Endothelial cell (in vitro differentiated cells): ENCODE data around the gene EIF4G1. TPM values are rescaled to one million over a fixed set of nuclear protein-coding genes. Genes with fewer than 3 reads are reported as not detected.
A peak's percentile ranks its signal among the peaks of the same experiment; 100 is the strongest.
"Not testable (repeated sequence)": the region's sequence is repeated elsewhere in the genome, so short reads cannot be mapped to it uniquely, and the experiment has no call there.

Experiments used
- DNase-seq: peaks from one replicate; pipeline ENCODE4 v3.0.0; 2021; ENCODE audit warnings: low spot score
- H3K27ac Mint-ChIP-seq: one replicate; pipeline ENCODE4 v1.8.0; 2021; ENCODE audit warnings: mixed read lengths, inconsistent platforms; ENCODE audit not compliant: unreplicated experiment
- H3K27me3 Mint-ChIP-seq: one replicate; pipeline ENCODE4 v1.8.0; 2021; ENCODE audit warnings: mild to moderate bottlenecking, moderate library complexity, mixed read lengths, inconsistent platforms; ENCODE audit not compliant: unreplicated experiment
- H3K36me3 Mint-ChIP-seq: one replicate; pipeline ENCODE4 v1.8.0; 2021; ENCODE audit warnings: mild to moderate bottlenecking, low read depth, mixed read lengths, inconsistent platforms; ENCODE audit not compliant: unreplicated experiment
- H3K4me1 Mint-ChIP-seq: one replicate; pipeline ENCODE4 v1.8.0; 2021; ENCODE audit warnings: mild to moderate bottlenecking, mixed read lengths, inconsistent platforms; ENCODE audit not compliant: unreplicated experiment
- H3K4me3 Mint-ChIP-seq: one replicate; pipeline ENCODE4 v1.8.0; 2021; ENCODE audit warnings: mild to moderate bottlenecking, mixed read lengths, inconsistent platforms; ENCODE audit not compliant: unreplicated experiment
- H3K9me3 Mint-ChIP-seq: one replicate; pipeline ENCODE4 v1.8.0; 2021; ENCODE audit warnings: mixed read lengths, inconsistent platforms; ENCODE audit not compliant: unreplicated experiment
- long read RNA-seq: library from polyadenylated mRNA; unstranded; transcript quantifications from one replicate; pipeline ENCODE4 v2.0.0, GENCODE V29; 2020; ENCODE audit not compliant: unreplicated experiment
- total RNA-seq: library from RNA; stranded (reverse); fragmentation: NEBNext Ultra II Directional; extraction: Animal tissue kit (Norgen Biotek cat#: 25700); gene quantifications from one replicate; pipeline ENCODE4 v1.2.1, GENCODE V29; 2021; ENCODE audit not compliant: unreplicated experiment
- TF ChIP-seq, protein P1 (sequence below): fragments of 200-600 bp; sonication (generic); IDR thresholded peaks from one replicate; pipeline ENCODE4 v1.5.0; 2021; ENCODE audit warnings: antibody characterized with exemption; ENCODE audit not compliant: unreplicated experiment

Gene EIF4G1, protein sequence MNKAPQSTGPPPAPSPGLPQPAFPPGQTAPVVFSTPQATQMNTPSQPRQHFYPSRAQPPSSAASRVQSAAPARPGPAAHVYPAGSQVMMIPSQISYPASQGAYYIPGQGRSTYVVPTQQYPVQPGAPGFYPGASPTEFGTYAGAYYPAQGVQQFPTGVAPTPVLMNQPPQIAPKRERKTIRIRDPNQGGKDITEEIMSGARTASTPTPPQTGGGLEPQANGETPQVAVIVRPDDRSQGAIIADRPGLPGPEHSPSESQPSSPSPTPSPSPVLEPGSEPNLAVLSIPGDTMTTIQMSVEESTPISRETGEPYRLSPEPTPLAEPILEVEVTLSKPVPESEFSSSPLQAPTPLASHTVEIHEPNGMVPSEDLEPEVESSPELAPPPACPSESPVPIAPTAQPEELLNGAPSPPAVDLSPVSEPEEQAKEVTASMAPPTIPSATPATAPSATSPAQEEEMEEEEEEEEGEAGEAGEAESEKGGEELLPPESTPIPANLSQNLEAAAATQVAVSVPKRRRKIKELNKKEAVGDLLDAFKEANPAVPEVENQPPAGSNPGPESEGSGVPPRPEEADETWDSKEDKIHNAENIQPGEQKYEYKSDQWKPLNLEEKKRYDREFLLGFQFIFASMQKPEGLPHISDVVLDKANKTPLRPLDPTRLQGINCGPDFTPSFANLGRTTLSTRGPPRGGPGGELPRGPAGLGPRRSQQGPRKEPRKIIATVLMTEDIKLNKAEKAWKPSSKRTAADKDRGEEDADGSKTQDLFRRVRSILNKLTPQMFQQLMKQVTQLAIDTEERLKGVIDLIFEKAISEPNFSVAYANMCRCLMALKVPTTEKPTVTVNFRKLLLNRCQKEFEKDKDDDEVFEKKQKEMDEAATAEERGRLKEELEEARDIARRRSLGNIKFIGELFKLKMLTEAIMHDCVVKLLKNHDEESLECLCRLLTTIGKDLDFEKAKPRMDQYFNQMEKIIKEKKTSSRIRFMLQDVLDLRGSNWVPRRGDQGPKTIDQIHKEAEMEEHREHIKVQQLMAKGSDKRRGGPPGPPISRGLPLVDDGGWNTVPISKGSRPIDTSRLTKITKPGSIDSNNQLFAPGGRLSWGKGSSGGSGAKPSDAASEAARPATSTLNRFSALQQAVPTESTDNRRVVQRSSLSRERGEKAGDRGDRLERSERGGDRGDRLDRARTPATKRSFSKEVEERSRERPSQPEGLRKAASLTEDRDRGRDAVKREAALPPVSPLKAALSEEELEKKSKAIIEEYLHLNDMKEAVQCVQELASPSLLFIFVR (N-terminal part only)
- total RNA-seq = 390 TPM
- long read RNA-seq, full-length matches to known transcripts = 2 of 42 reads
- long read RNA-seq, partial matches to known transcripts = 30 of 42 reads
- long read RNA-seq, other reads (novel, unspliced or antisense) = 10 of 42 reads

DNA sequence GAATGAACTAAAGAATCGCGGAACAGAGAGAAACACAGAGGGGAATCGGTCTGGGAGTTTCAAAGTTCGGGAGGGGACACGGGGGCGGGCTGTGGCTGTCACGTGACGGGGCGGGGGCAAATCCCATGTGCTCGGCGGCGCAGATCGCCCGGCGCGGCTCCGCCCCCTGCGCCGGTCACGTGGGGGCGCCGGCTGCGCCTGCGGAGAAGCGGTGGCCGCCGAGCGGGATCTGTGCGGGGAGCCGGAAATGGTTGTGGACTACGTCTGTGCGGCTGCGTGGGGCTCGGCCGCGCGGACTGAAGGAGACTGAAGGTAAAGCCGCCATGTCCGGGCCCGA is at the start of gene EIF4G1:
EIF4G1 (plus strand) TSS at position 244 of the 337 bp plus-strand sequence. CDS start 1,191 bp downstream, outside the sequence.
- H3K4me1 Mint-ChIP-seq = peaks cover 28% of the 10 kb centered on the region
- TF ChIP-seq, protein P1, sequence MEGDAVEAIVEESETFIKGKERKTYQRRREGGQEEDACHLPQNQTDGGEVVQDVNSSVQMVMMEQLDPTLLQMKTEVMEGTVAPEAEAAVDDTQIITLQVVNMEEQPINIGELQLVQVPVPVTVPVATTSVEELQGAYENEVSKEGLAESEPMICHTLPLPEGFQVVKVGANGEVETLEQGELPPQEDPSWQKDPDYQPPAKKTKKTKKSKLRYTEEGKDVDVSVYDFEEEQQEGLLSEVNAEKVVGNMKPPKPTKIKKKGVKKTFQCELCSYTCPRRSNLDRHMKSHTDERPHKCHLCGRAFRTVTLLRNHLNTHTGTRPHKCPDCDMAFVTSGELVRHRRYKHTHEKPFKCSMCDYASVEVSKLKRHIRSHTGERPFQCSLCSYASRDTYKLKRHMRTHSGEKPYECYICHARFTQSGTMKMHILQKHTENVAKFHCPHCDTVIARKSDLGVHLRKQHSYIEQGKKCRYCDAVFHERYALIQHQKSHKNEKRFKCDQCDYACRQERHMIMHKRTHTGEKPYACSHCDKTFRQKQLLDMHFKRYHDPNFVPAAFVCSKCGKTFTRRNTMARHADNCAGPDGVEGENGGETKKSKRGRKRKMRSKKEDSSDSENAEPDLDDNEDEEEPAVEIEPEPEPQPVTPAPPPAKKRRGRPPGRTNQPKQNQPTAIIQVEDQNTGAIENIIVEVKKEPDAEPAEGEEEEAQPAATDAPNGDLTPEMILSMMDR = no peak
- peaks cover 27% of the 10 kb centered on the region for H3K36me3 Mint-ChIP-seq
- no peaks in the 10 kb centered on the region for H3K9me3 Mint-ChIP-seq
- DNase-seq = peak; percentile 94
- peak within 1 kb of the TSS; percentile 90 for H3K27ac Mint-ChIP-seq
- H3K4me3 Mint-ChIP-seq = peak within 1 kb of the TSS; percentile 95
- peaks cover 10% of the 10 kb centered on the region for H3K27me3 Mint-ChIP-seq

DNA sequence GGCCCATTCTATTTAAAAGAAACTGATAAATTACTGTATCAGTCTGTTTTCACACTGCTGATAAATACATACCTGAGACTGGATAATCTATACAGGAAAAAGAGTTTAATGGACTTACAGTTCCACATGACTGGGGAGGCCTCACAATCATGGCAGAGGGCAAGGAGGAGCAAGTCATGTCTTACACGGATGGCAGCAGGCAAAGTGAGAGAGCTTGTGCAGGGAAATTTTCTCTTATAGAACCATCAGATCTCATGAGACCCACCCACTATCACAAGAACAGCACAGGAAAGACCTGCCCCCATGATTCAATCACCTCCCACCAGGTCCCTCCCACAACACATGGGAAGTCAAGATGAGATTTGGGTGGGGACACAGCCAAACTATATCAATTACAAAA is 47.2 kb upstream of the EIF4G1 start:
- not testable (repeated sequence) for H3K9me3 Mint-ChIP-seq, H3K27ac Mint-ChIP-seq, H3K4me1 Mint-ChIP-seq, H3K36me3 Mint-ChIP-seq, DNase-seq, H3K27me3 Mint-ChIP-seq, H3K4me3 Mint-ChIP-seq

DNA sequence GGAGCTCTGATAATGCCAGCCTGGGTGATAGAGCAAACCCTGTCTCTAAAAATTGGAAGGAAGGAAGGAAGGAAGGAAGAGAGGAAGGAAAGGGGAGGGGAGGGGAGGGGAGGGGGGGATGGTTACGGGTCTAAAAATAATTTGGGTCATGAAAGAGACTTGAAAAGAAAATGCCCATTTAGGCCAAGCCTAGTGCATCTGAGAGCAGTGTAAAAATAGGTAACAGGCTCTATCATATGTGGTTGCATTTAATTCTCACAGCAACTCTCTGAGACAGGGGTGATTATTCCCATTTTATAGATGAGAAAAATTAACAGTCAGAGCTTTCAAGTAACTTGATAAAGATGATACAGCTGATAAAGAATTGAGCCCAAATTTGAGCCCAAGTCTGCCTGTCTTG is 42.1 kb upstream of the EIF4G1 start:
- Mint-ChIP-seq H3K4me3 (no peak overlapping the region), H3K9me3 (no peaks in the 10 kb centered on the region), H3K27me3 (peaks cover 16% of the 10 kb centered on the region), H3K4me1 (peaks cover 6% of the 10 kb centered on the region), H3K27ac (no peak overlapping the region), H3K36me3 (no peaks in the 10 kb centered on the region)
- no peak for DNase-seq
- TF ChIP-seq, protein P1 = no peak

DNA sequence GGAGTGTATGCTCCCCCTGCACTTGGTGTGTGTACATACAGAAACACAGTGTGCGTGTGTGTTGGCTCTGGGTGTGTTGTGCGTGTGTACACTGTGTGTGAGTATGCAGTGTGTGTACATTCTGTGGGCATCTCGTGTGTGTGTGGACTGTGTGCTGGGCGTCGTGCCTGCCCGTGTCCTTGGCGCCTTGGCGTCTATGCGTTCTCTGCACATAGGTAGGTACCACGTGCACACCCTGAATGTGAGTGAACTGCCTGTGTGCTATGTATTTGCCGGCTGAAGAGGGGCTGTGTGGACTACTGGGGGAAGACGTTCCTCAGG is 39.1 kb upstream of the EIF4G1 start:
- no peaks in the 10 kb centered on the region for H3K36me3 Mint-ChIP-seq
- no peak overlapping the region for H3K27ac Mint-ChIP-seq
- H3K9me3 Mint-ChIP-seq = no peaks in the 10 kb centered on the region
- peak overlapping the region; percentile 60 for H3K4me3 Mint-ChIP-seq
- peaks cover 20% of the 10 kb centered on the region for H3K27me3 Mint-ChIP-seq
- no peak for DNase-seq
- H3K4me1 Mint-ChIP-seq = peaks cover 9% of the 10 kb centered on the region
- TF ChIP-seq, protein P1 = no peak
